SIG-M5 treated with dmso at 0.1 percent for 504 hours (cell line): ENCODE measurements around the gene KCNQ4.

Experiments
- DNase-seq: peaks from one replicate; lab custom pipeline; 2025; ENCODE audit not compliant: unreplicated experiment; lab: John Stamatoyannopoulos, UW

The KCNQ4 gene

GRCh38 chr1:40783001-40783905 lies at the start of gene KCNQ4:
TSS of gene KCNQ4 (plus strand) at chr1:40783787. CDS start at chr1:40784094, 307 bp downstream.
- peak; percentile 18 for DNase-seq

GRCh38 chr1:40734882-40735628 lies 48.5 kb upstream of the KCNQ4 start:
- DNase-seq, result no peak

- DNase-seq, result no peak
These were observed 47.5 kb upstream of the KCNQ4 start for GRCh38 chr1:40736085-40736531.

DNA sequence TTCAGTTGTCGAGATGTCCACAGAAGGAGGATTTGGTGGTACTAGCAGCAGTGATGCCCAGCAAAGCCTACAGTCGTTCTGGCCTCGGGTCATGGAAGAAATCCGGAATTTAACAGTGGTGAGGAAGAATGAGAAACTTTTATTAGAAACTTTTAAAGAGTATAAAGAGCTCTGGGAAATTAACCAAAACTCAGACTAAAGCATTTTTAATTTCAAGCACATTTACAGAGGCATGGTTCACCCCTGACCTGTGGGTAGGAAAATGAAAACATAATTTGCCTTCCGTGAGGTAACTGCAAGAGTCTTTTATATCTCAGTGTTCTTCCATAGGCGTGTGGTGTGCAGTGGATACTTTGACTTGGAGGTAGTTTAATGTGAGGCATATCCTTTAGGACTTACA lies 44.8 kb upstream of the KCNQ4 start:
- DNase-seq, result no peak

DNA sequence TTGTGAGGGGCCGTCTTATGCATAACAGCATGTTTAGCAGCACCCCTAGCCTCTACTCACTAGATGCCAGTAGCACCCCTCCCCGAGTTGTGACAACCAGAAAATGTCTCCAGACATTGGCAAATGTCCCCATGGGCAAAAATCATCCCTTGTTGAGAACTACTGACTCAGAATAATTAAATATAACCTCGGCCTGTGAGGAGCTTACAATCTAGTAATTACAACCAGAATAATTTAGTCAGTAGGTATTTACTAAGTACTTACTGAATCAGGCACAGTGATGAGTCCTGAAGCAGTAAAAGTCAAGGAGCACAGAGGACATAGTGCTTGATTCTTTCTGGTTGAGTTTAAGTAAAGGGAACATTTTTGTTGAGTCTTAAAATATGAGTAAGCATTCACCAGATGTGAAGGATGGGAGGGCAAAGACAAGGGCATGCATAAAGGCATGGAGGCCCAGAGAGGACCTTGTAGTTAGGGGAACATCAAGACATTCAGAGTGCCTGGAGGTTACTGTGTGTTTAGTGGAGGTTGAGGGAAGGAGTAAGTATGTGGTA lies 44.1 kb upstream of the KCNQ4 start:
- DNase-seq, result peak; percentile 5

DNA sequence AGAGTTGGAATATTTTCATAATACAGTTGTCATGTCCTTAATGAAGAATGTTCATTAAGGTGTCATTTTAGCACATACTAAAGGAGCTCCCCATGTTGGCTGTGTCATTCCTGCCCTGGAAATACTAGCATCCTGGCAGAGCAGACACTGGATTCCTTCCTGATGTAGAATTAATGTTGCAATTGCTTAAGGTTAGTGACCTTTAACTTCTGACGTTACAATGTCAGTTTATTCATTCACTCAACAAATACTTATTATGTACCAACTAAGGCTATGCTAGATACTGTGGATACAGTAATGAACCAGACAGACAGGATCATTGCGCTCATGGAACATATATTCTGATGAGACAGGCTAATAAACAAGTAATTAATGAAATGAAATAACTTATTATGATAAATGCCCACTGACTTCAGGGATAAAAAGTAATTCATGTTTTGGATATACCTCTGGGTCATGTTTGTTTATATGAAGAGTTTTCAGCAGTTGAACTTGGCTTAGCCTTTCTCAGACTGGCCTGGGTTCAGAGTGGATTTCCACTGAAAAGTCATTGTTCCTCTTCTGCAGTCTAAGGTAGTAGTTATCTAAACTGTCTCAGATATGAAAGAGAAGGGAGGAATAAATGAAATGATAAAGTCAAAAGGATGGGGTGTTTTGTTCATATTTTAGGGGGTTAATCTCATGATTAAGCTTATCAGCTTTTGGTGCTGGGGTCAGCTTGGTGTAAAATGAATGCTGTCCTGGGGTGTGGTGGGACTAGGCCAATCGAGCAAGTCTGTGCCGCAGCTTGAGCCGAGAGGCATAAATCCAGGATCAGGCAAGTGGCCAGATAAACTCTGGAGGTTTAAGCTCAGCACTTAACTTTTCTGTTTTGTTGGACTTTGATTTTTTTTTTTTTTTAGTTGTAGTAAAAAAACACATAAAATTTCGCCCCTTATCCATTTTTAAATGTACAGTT lies 43.3 kb upstream of the KCNQ4 start:
- DNase-seq, result peak; percentile 8

DNA sequence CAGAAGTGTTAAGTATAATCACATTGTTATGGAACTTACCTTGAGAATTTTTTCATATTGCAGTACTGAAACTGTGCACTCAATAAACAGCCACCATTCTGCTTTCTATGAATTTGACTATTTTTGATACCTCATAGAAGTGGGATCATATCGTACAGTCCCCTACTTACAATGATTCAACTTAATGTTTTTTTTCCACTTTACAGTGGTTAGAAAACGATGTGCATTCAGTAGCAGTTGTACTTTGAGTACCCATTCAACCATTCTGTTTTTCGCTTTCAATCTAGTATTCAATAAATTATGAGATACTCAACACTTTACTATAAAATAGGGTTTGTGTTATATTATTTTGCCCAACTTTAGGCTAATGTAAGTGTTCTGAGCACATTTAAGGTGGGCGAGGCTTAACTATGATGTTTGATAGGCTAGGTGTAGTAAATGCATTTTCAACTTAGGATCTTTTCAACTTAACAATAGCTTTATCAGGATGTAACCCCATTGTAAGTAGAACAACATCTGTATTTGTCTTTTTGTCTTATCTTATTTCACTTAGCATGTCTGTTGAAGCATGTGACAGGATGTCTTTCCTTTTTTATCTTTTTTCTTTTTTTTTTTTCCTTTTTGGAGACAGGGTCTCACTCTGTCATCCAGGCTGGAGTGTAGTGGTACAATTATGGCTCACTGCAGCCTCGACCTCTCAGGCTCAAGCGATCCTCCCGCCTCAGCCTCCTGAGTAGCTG lies 42.4 kb upstream of the KCNQ4 start:
- no peak for DNase-seq

- peak; percentile 10 for DNase-seq
These were observed 41.1 kb upstream of the KCNQ4 start for GRCh38 chr1:40742363-40743061.

DNA sequence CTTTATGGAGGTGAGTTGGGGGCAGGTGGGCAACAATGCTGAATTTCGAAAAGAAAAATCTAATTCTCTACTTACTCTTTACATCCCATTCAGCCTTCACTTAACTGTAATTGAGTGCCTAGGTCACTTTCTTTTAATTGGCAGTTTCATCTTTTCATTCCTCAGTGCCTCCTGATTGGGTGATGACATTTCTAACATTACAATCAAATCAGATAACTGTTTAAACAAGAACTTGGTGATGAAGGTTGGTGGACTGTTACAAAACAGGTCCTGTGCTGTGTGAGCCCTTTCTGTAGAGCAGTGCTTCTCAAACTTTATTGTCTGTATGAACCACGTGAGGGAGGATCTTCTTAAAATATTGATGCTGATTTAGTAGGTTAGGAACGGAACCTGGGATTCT lies 40.1 kb upstream of the KCNQ4 start:
- no peak for DNase-seq

DNA sequence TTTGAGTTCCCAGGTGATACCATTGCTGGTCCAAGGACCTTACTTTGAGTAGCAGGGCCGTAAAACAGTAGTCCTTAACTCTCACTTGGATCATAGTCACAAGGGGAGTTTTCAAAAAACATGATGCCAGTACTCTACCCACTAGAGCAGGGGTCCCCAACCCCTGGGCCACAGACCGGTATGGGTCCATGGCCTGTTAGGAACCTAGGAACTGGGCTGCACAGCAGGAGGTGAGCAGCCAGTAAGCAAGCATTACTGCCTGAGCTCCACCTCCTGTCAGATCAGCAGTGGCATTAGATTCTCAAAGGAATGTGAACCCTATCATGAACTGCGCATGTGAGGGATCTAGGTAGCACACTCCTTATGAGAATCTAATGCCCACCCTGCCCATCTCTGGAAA lies 39.7 kb upstream of the KCNQ4 start:
- no peak for DNase-seq

- no peak for DNase-seq
These were observed 38.4 kb upstream of the KCNQ4 start for GRCh38 chr1:40745176-40745575.

GRCh38 chr1:40746344-40747090 lies 37.1 kb upstream of the KCNQ4 start:
- DNase-seq, result no peak

DNA sequence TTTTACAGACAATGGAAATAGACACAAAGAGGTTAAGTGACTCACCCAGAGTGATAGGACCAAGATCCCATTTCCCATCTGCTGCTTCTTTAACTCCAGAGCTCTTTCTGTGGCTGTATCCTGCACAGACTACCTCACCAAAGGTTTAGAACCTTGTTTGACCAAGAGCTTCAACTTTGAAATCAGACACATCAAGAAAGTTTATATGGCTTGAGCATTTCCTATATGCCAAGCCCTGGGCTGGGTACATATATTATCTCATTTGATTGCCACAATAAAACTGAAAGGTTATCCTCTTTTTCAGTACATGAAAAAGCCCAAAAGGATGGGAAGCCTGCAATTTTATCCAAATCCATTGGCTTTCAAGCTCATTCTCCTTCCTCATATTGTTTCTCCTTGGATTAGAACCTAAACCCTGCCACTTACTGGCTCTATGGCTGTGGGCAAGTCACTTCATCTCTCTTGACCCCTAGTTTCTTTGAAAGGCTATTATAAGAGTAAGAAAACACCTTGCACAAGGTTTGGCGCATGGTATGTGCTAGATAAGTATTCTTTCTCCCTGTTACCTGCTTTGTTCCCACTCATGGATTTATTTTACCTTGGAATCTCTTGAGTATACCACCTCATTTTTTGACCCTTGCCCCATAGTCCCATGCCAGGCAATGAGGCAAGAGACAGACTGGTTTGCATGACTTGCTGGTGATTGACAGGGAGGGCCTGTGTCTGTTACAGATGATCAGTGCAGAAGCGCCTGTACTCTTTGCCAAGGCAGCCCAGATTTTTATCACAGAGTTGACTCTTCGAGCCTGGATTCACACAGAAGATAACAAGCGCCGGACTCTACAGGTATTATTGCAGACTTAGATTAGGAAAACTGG lies 34.5 kb upstream of the KCNQ4 start:
- DNase-seq, result no peak

GRCh38 chr1:40749817-40750216 lies 33.8 kb upstream of the KCNQ4 start:
- DNase-seq, result no peak

GRCh38 chr1:40750451-40750908 lies 33.1 kb upstream of the KCNQ4 start:
- no peak for DNase-seq

DNA sequence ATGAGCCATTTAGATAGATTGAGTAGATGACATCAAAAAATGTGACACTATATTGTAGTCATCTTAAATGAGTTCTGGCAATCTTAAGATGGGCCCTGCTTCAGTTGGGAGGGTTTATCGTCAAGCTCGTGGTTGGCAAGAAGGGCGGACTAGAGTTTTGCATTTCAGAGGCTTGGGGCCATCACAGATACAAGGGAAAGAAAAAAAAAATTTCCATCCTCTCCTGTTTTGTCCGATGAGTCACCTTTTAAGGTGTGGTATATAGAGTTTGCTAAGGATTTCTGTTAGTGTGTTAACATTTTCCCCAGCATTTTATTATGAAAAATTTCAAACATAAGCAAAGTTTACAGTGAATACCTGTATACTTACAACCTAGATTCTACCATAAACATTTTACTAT lies 31.8 kb upstream of the KCNQ4 start:
- DNase-seq, result no peak

DNA sequence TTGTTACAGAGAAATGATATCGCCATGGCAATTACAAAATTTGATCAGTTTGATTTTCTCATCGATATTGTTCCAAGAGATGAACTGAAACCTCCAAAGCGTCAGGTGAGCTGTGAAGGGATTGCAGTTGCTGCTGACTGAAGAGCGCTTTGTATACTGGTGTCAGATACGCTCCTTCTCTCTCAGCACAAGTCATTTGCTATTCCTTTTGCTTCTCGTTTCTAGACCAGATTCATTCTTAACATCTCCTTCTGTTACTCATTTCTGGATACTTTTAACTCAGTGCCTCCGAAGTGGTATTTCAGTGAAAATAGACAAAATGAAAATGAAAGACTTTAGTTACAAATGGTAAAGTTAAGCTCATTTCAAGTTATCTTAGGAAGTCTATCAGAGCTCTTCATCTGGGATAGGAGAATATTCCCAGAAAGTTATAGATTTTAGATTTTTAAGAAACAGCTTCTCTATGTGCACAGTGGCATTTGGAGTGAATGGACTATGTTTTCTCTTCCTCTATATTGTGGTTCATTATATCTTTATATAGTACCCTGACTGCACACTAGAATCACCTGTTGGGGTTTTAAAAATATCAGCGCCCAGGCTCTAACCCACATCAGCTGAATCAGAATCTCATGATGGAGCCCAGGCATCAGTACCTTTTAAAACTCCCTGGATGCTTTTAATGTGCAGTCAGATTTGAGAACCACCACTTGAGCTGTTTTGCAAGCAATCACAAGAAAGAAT lies 30.3 kb upstream of the KCNQ4 start:
- DNase-seq, result no peak
